Fibroblast of skin of back (primary cell): Measurements from ENCODE around the gene CRTC2.

Source experiments
- DNase-seq: peaks from one replicate; pipeline ENCODE4 v3.0.0-alpha.2; 2013

Gene CRTC2

DNA sequence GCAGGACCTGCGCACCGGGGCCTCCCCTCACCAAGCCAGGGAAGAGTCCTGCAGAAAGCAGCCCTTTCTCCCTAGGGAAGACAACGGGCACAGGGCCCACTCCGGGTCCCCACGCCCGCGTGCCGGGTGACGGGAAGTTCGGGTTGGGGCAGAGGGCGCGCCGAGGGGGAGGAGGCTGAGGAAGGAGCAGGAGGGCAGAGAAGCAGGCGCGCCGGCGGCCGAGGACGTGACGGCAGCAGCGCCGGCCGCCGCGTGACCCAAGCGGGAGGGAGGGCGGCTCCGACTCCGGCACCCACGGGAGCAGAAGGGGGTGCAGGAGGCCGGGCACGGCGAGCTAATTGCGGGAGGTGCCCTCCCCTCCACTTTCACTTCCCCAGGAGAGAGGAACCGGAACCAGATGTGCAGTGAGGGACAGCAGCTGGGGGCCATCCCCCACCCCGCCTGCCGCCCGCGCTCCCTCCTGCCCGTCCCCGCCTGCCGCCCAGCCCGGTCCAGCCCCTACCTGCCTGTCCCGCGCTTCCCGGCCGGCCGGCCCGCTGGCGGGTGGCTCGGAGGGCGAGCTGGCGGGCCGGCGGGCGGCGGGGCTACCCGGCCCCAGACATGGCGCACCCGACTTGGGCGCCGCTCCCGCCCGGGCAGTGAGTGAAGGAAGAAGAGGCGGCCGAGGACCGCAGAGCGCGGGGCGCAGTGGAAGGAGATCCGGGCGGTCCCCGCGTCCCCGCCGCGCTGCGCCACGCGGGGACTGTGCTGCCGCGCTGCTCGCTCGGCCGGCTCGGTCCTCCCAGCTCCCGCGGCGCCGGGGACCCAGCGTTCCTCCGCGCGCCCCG lies 12.4 kb downstream of the CRTC2 start:
- DNase-seq = peak; percentile 58

DNA sequence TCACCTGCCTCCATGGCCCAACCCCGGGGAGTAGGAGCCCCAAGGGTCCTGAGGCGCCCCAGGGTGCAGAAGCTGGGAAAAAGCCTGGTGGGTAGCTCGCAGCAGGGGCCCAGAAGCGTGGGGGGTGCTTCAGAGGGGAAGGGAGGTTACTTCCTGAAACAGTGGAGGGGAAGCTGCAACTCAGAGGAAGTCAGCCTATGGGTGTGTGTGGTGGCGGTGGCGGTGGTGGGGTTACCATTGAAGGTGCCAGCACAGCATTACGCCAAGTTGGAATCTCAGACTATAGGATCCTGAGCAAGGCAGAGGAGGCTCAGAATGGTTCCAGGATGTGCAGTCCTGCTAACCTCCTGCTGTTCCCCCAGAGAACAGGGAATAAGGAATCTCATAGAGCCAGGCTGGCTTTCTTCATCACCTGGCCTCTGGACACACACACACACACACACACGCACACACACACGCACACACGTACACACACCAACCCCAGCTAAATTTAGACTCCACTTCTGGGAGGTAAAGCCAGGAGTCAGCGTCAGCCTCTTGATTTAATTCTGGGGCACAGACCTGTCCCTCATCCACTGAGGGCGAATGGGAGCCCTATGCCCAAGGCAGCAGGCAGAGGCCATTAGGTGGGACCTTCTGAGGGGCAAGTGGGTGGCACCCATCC lies 13.1 kb downstream of the CRTC2 start:
- peak; percentile 29 for DNase-seq

- no peak for DNase-seq
These were observed 13.6 kb downstream of the CRTC2 start for GRCh38 chr1:153944827-153945117.

- no peak for DNase-seq
These were observed 14.2 kb downstream of the CRTC2 start for GRCh38 chr1:153944005-153944826.

GRCh38 chr1:153942766-153943549 lies 15.5 kb downstream of the CRTC2 start:
- DNase-seq = no peak

DNA sequence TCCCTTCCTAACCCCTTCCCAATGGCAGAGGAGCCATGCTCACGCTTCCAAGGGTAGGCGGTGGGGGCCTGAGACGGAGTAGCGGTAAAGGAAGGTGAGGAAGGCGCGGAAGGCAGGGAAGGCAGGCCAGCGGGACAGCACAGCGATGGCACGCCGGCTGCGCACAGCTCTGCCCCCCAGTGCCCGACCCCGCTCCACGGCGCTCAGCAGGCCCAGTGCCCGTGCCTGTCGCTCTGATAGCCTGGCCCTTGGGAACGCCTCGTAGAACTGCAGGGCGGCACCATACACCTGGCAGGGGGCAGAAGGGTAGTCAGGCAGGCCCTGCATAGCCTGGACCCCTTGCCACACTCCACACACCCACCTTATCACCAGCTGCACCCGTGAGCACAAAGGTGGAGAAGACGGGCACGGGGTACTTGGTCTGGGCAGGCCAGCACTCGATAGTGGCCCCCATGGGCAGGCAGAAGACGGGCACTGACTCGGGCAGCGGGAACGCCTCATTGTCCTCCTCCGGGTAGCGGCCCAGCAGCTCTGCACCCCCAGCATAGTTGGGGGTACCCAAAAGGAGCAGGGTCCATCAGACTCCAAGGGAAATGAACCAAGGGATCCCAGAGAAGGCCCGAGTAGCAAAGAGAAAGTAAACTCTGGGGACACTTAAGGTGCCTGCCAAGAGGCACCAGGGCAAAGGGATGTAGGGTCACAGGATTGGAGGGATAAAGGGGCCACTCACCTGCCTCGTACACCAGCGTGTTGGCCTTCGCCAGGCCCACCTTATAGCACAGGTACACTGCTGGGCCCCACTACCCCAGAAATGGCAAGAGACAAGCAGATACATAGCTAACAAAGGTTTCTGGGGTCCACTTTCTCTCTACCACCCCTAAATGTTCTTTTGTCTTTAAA lies 16.3 kb downstream of the CRTC2 start:
- DNase-seq = no peak

DNA sequence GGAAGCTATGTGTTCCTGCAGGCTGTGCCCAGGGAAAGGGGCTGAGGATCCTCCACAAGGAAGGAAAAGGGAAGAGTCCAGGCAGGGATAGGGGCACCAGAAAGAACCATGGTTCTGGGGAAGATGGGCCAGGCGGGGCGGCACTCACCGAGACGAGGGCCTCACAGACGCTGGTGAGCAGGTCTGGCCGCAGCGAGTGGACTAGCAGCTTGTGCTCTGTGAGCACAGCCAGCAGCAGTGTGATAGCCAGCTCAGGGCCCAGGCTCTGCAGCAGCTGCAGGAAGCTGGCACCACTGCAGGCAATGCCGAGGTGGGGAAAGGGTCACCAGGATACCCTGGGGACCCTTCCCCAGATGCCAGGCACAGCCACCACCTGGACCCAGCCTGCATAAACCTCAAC lies 17.7 kb downstream of the CRTC2 start:
- DNase-seq = no peak

DNA sequence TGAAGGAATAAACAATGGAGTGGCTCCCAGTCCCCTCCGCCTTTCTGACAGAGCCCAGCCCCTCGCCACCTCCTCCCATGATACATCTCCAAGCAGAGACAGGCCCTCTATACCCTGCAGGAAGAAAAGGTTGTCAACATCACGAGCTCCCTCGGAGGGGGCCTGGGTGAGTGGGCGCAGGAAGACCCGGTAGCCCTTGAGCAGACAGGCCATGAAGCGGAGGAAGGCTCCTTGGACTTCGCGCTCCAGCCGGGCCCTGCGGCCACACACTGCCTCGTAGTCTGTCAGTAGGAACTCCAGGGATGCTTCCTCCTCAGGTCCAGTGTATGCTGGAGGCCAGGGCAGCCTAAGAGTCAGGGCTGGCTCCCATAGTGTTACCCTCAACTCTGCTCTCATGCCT lies 18.9 kb downstream of the CRTC2 start:
- DNase-seq = no peak

- no peak for DNase-seq
These were observed 19.4 kb downstream of the CRTC2 start for GRCh38 chr1:153938996-153939395.

- no peak for DNase-seq
These were observed 21.1 kb downstream of the CRTC2 start for GRCh38 chr1:153937331-153937730.

GRCh38 chr1:153936011-153936802 lies 22.2 kb downstream of the CRTC2 start:
- no peak for DNase-seq

DNA sequence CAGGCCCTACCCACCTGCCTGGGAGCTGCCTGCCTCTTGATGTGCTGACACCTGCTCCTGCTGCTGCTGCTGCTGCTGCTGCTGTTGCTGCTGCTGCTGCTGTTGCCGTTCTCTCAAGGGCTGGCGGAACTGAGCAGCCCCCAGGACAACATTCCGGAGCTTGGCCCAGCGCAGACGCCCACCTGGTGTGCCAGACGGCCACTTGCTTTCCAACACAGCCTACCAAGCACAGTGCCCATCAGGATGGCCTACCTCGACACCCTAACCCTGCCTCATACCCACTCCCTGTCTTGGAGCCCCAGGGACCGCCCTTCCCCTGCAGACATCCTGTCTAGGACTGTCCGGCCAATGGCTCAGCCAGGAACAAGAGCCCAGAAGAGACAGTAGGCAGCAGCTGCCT lies 23.7 kb downstream of the CRTC2 start:
- DNase-seq = no peak

DNA sequence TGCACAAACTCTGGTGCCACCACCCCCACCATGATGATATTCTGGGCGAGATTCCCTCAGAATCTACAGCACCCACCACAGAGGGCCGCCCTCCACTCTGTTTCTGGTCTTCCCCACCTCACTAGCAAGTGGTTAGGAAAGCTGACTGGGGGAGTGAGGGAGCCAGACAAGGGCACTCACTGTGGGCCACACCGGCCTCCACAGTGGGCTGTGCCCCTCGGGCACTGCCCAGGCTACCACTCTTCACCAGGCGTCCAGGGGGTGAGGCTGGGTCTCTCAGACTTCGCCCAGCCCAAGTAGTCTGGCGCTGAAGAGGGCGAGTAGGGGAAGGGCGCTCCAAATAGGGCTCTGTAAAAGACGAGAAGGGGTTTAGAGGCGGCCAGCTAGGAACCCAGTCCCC lies 24.5 kb downstream of the CRTC2 start:
- DNase-seq = no peak

GRCh38 chr1:153933430-153933829 lies 25.0 kb downstream of the CRTC2 start:
- no peak for DNase-seq

DNA sequence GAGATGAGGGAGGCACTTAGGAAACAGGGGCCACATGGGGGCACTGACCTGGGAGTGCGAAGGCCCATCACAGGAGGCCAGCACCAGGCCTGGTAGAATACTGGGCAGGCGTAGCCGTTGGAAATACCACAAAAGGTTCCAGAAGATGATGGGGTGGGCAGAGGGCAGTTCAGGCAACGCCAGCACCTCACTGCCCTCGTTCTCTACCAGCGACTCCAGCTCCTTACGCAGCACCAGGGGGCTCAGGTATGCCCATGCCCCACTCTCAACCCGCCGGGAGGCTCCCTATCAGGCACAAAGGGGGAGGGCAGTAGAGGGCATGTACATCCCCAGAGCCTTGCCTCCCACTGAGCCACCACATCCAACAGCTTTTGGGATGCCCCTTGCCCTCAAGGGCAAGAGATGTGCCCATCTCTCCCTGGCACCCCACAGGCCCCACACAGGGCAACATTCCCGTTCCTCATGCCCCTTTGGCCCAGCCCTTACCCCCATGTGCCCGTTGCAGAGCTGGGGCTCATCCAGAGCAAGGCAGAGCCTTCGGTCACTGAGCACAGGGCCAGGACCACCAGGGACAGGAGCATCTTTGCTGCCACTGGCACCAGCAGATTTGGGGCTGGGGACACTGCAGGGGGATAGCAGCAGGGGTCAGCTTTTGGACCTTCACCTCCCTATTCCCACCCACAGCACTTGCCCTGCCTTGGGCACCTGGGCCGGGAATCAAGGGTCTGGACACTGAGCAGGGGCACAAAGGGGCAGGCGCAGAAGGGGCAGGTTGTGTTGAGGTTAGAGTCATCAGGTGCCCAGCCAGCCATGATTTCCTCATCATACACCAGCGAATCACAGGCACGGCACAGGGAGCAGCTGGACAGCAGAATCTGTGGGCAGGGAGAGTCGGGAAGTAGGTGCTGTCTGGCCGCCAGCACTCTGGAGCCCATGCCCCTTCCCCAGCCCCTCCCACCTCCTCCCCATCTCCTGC lies 26.0 kb downstream of the CRTC2 start:
- DNase-seq = no peak

DNA sequence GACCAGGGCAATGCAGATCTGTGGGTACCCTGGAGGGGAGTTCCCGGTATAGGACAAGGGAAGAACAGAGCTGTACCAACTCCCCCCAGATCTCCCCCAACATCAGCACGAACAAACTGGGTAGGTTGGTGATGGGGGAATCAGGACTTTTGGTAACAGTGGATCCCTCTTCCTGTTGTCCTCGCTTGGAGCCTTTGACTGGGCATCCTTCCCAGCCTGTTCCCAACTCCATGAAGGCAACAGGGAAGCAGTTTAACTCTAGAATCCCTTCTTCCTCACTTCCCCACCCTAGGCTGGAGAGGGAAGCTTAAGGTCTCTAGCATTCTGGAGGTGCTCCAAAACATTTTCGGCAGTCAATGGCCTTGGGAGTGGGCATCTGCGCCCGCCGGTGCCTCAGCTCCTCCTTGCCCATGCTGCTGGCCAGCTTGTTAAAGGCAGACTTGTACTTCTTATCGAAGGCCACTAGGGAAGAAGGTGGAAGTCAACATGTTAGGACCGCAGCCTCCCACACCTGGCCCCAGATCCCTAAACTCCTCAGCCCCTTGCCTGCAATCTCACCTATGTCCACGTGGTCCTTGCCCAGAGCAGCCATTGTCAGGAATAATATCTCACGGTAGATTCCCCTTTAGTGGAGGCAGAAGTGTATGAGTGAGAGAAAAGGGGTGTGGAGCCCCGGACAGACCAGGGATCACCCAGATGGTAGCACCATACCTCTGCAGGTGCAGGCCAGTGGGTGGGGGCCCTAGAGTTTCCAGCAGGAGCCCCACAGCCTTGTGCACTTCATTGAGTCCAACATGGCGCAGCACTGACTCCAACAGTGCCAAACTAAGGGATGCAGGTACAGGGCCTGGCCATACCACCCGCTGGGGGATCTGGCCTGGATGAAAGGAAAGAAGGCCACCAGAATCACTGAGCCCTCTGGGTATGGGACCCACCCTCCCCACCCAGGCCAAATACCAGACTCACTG lies 28.1 kb downstream of the CRTC2 start:
- DNase-seq = no peak

- no peak for DNase-seq
These were observed 29.0 kb downstream of the CRTC2 start for GRCh38 chr1:153929426-153929825.

DNA sequence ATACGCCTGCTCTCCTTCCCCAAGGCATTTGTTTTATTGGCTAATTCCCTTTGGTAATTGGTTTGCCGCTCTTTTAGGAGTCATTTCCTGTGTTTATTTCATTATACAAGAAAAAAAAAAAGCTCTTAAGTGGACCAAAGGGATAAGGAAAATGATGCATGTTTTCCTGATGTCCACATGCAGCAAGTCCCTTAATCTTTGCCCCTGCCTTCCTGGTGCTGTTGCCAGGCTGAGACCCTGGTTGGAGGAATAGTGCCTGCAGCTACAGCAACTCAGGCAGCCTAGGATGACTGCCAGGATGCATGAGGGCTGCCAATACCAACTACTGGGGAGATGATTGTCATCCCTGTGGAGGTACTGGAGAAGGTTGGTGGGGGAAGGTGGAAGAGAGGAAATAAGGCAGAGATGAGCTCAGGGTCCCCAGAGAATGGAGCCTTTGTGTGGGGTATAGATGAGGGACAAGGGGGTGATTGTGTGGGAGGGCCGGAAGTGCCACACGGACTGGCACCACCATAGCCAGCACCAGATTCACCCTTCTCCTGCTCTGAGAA lies 29.5 kb downstream of the CRTC2 start:
- DNase-seq = no peak
